Colonic mucosa (tissue), 4 donors: Measurements from ENCODE around the gene IGF2R. TPM values are rescaled to one million over a fixed set of nuclear protein-coding genes. Genes with fewer than 3 reads are reported as not detected.

ENCODE experiments used
- DNase-seq: peaks from one replicate; pipeline ENCODE4 v3.0.0-alpha.2; 2020
- H3K27ac ChIP-seq: fragments of 200-600 bp; one replicate; pipeline ENCODE4 v1.8.0; 2021
- H3K27me3 ChIP-seq: fragments of 200-600 bp; one replicate; pipeline ENCODE4 v1.8.0; 2021
- H3K36me3 ChIP-seq: fragments of 200-600 bp; one replicate; pipeline ENCODE4 v1.8.0; 2021
- H3K4me1 ChIP-seq: fragments of 200-600 bp; one replicate; pipeline ENCODE4 v1.8.0; 2021; ENCODE audit warnings: mild to moderate bottlenecking
- H3K4me3 ChIP-seq: fragments of 200-600 bp; one replicate; pipeline ENCODE4 v1.8.0; 2021
- H3K9ac ChIP-seq, 2 donors: one replicate each; pipeline ENCODE4 v1.7.0; 2013; ENCODE audit warnings: control low read depth in 2 of 2, low read depth in 2 of 2, low read length in 2 of 2
- H3K9me3 ChIP-seq: fragments of 200-600 bp; one replicate; pipeline ENCODE4 v1.8.0; 2021
- intact Hi-C: fragments of 100-400 bp; cut with DNase I; formaldehyde crosslinking; loops from one replicate; pipeline ENCODE4 v1.14.1; 2022
- total RNA-seq, 2 donors: library from RNA; stranded (reverse); fragmentation: NEBNext Ultra II Directional in 1 of 2; extraction: Animal tissue kit (Norgen Biotek cat#: 25700) in 1 of 2; gene quantifications; one replicate each; pipeline ENCODE4 v1.2.1, GENCODE V29; 2021
- TF ChIP-seq, protein P1 (sequence below): fragments of 200-600 bp; IDR thresholded peaks from one replicate; pipeline ENCODE4 v1.8.0; 2022; ENCODE audit warnings: antibody characterized with exemption, mild to moderate bottlenecking
- donor health status: healthy.
- donor health status: DM: no; HTN: no; CAD: no.
- donor health status: DM: no; HTN: no; CAD: no.

Gene IGF2R
- total RNA-seq, 2 donors from 2014 or later = 73.8 to 84.4 TPM

DNA sequence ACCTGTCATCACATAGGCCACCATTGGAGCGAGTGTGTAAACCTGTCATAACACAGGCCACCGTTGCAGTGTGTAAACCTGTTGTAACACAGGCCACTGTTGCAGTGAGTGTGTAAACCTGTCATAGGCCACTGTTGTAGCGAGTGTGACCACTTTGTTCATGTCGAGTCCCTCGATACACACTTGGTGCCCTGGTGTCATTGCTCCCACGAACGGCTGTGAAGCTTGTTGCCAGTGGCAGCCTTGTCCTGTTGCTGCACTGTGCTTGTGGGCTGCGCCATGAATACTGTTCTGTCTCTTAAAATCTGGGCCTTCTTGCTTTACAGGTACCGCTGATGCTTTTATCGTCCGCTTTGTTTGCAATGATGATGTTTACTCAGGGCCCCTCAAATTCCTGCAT lies 91.3 kb downstream of the IGF2R start:
- Histone ChIP-seq H3K27me3 (no peaks in the 10 kb centered on the region), H3K9me3 (no peaks in the 10 kb centered on the region), H3K9ac (no peak overlapping the region), H3K4me1 (peaks cover 8% of the 10 kb centered on the region), H3K4me3 (no peak overlapping the region), H3K36me3 (peaks cover 6% of the 10 kb centered on the region), H3K27ac (no peak overlapping the region)
- DNase-seq = no peak
- intact Hi-C loops = no loop called here
- TF ChIP-seq, protein P1, sequence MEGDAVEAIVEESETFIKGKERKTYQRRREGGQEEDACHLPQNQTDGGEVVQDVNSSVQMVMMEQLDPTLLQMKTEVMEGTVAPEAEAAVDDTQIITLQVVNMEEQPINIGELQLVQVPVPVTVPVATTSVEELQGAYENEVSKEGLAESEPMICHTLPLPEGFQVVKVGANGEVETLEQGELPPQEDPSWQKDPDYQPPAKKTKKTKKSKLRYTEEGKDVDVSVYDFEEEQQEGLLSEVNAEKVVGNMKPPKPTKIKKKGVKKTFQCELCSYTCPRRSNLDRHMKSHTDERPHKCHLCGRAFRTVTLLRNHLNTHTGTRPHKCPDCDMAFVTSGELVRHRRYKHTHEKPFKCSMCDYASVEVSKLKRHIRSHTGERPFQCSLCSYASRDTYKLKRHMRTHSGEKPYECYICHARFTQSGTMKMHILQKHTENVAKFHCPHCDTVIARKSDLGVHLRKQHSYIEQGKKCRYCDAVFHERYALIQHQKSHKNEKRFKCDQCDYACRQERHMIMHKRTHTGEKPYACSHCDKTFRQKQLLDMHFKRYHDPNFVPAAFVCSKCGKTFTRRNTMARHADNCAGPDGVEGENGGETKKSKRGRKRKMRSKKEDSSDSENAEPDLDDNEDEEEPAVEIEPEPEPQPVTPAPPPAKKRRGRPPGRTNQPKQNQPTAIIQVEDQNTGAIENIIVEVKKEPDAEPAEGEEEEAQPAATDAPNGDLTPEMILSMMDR = no peak

DNA sequence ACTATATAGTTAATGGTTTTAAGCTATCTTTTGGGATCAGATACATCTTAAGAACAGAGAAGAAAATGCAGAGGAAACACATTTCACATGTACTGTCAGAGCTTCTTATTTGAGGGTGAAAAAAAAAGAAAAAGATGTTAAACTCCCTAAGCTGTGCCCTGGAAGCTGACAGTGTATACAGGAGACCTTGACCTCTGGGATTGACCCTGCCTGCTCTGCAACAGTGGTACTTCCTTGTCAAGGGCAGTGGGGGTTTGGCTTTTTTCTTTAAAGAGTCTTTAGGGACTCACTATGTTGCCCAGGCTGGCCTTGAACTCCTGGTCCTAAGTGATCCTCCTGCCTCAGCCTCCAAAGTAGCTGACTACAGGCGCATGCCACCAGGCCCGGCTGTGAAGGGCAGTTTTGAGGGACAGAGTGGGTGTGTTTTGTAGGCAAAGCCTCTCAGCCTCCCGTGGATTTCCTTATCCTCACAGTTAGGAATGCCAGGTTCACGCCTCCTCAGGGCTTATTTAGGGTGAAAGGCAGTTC lies 92.1 kb downstream of the IGF2R start:
- Histone ChIP-seq H3K9ac (no peak overlapping the region), H3K4me1 (peaks cover 8% of the 10 kb centered on the region), H3K27me3 (no peaks in the 10 kb centered on the region), H3K4me3 (no peak overlapping the region), H3K27ac (no peak overlapping the region), H3K36me3 (peaks cover 6% of the 10 kb centered on the region), H3K9me3 (no peaks in the 10 kb centered on the region)
- intact Hi-C loops = no loop called here
- DNase-seq = no peak
- TF ChIP-seq, protein P1 = no peak

DNA sequence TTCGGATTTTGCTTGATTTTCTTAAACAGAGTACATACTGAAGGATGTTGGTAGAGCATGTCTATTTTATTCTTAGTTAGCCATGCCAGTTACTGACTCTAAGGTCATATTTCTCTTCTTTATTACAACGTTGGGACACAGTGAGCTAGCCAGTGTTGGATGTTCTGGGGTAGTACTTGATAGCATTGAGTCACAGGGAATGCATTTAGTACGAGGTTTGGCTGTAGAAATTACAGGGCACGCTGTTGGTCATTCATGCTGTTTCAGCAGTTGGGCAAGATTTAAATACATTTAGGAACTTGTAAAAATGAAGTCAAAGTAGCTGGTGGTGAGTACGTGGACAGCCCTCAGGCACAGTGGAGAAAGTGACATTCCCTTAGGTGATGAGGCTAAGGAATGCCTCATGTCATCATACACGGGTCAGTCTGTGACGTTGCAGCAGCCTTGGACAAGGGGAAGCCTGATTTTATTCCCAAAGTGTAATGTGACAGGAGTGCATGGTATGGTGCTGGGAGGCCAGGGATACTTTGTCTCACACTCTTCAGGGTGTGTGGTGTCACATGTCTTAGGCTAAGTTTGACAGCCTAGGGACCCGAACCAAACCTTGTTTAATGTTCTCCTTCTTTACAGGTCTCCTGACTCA lies 95.0 kb downstream of the IGF2R start:
- Histone ChIP-seq H3K27ac (no peak overlapping the region), H3K27me3 (no peaks in the 10 kb centered on the region), H3K9me3 (no peaks in the 10 kb centered on the region), H3K4me3 (no peak overlapping the region), H3K9ac (no peak overlapping the region), H3K36me3 (peaks cover 6% of the 10 kb centered on the region), H3K4me1 (no peaks in the 10 kb centered on the region)
- TF ChIP-seq, protein P1 = no peak
- DNase-seq = no peak
- intact Hi-C loops = no loop called here

DNA sequence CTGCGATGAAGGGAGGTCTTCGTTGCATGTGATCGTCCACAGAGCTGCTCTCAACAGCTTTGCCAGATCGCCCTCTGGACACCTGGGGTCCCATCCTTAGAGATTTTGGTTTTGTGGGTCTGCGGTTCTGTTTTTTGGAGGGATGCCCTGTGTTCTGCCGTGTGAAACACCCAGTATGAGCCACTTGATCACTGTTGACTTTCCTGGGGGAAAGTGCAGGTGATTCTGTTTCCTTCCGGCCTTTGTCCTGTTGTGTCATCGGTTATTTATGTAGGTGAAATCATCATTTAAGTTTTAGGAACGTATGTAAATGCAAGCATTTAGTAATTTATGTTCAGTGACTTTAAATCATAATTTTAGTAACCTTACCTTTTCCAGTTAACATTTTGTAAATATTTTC lies 96.3 kb downstream of the IGF2R start:
- Histone ChIP-seq H3K9ac (no peak overlapping the region), H3K27ac (no peak overlapping the region), H3K4me3 (no peak overlapping the region), H3K27me3 (no peaks in the 10 kb centered on the region), H3K4me1 (no peaks in the 10 kb centered on the region), H3K36me3 (peaks cover 10% of the 10 kb centered on the region), H3K9me3 (no peaks in the 10 kb centered on the region)
- DNase-seq = no peak
- intact Hi-C loops = no loop called here
- TF ChIP-seq, protein P1 = no peak

DNA sequence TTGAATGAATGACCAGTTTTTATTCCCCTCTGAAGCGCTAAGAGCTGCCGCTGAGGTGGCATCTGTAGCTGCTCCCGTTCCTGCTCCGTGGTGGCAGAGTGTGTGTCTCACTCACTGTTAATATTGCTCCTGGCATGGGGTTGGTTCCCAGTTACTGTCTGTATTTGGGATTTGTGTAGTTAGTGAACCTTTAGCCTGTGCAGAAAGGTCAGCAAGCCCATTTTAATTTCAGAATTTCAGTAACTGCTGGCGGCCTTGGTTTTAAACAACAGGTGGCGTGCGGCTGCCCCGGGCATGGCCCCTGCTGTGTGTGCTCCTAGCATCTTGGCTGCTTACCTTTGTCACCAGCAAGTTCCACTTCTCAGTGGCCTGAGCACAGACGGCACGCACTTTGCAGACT lies 98.7 kb downstream of the IGF2R start:
- H3K36me3 ChIP-seq = peaks cover 11% of the 10 kb centered on the region
- no peaks in the 10 kb centered on the region for H3K4me1 ChIP-seq
- H3K9me3 ChIP-seq = no peaks in the 10 kb centered on the region
- no peak overlapping the region for H3K27ac ChIP-seq
- no peak overlapping the region for H3K4me3 ChIP-seq
- no peak for DNase-seq
- TF ChIP-seq, protein P1 = no peak
- intact Hi-C loops = no loop called here
- no peaks in the 10 kb centered on the region for H3K27me3 ChIP-seq
- H3K9ac ChIP-seq = no peak overlapping the region
